HepG2 (cell line): Measurements from ENCODE around the gene TMPRSS11F. TPM values are rescaled to one million over a fixed set of nuclear protein-coding genes. Genes with fewer than 3 reads are reported as not detected.
"Not testable (repeated sequence)": the region's sequence is repeated elsewhere in the genome, so short reads cannot be mapped to it uniquely, and the experiment has no call there.

Source experiments
- ATAC-seq: fragments of 200-7000 bp; cut with Tn5 transposase; 3 replicates; pipeline ENCODE4 v1.9.1; 2020; ENCODE audit warnings: mild to moderate bottlenecking, moderate library complexity
- BruUV-seq: library from RNA; stranded (reverse); fragments of 400-500 nt; replicated peaks from 2 replicates; lab custom pipeline; 2021; lab: Mats Ljungman, UMichigan
- CTCF ChIA-PET: fragments of 300-600 bp; formaldehyde crosslinking; extraction: SDS; loops from one replicate; lab custom pipeline; 2021; ENCODE audit warnings: low total read pairs, inconsistent platforms, low intra/inter-chr PET ratio; lab: Yijun Ruan, JAX
- POLR2A ChIA-PET: fragments of 350-600 bp; sonication (Branson Sonifier 250); formaldehyde crosslinking; loops from one replicate; lab custom pipeline; 2020; ENCODE audit warnings: antibody characterized with exemption, inconsistent platforms; lab: Yijun Ruan, JAX
- DNase-seq: peaks from one replicate; pipeline ENCODE4 v3.0.0-alpha.2; 2015; ENCODE audit warnings: low spot score
- FAIRE-seq: peaks from 3 replicates; lab custom pipeline; 2011; peaks lifted over from hg19 to GRCh38; lab: Jason Lieb, UNC
- H2AFZ ChIP-seq: one replicate; pipeline ENCODE4 v1.6.1; 2011; ENCODE audit warnings: low read length, inconsistent platforms
- H3K27ac ChIP-seq: fragments of 300-600 bp; 3 replicates; pipeline ENCODE4 v1.8.0; 2011; ENCODE audit warnings: mixed run types, mild to moderate bottlenecking, mixed read lengths, low read length, inconsistent platforms; ENCODE audit not compliant: insufficient read depth; ENCODE audit errors: extremely low read length
- H3K27me3 ChIP-seq, 2 experiments: fragments of 200-600 bp in 1 of 2; 2 replicates in 1 of 2; 3 replicates in 1 of 2; pipeline versions ENCODE4 v1.6.0 to v1.8.0; 2011; ENCODE audit warnings: low read length in 2 of 2, mild to moderate bottlenecking in 2 of 2, moderate library complexity in 2 of 2, inconsistent platforms in 1 of 2; ENCODE audit not compliant: insufficient read depth in 2 of 2, control insufficient read depth in 1 of 2
- H3K36me3 ChIP-seq, 2 experiments: fragments of 200-600 bp in 1 of 2; replicated peaks in 1 of 2; 2 replicates in 1 of 2; 3 replicates in 1 of 2; pipeline versions ENCODE4 v1.5.1 to v1.8.0; 2011; ENCODE audit warnings: low read length in 2 of 2, inconsistent platforms in 1 of 2; ENCODE audit not compliant: insufficient read depth in 2 of 2, control insufficient read depth in 1 of 2
- H3K4me1 ChIP-seq: 2 replicates; pipeline ENCODE4 v1.5.1; 2012; ENCODE audit warnings: low read length, inconsistent platforms; ENCODE audit not compliant: insufficient read depth
- H3K4me2 ChIP-seq: 2 replicates; pipeline ENCODE4 v1.6.0; 2011; ENCODE audit warnings: low read depth, low read length, inconsistent platforms
- H3K4me3 ChIP-seq, 3 experiments: fragments of 200-600 bp in 1 of 3; sonication (generic), shearing (Covaris generic) in 1 of 3; replicated peaks in 1 of 3; 2 replicates each; pipeline ENCODE4 v1.5.1; 2011 to 2016; ENCODE audit warnings: low read length in 3 of 3, inconsistent platforms in 2 of 3, low read depth in 2 of 3, mild to moderate bottlenecking in 2 of 3, control low read depth in 1 of 3, mixed read lengths in 1 of 3; ENCODE audit not compliant: insufficient read depth in 1 of 3
- H3K79me2 ChIP-seq: one replicate; pipeline ENCODE4 v1.6.1; 2011; ENCODE audit warnings: low read length, inconsistent platforms; ENCODE audit not compliant: insufficient read depth
- H3K9ac ChIP-seq: 2 replicates; pipeline ENCODE4 v1.6.0; 2011; ENCODE audit warnings: mild to moderate bottlenecking, low read depth, low read length, inconsistent platforms; ENCODE audit not compliant: insufficient read depth
- H3K9me3 ChIP-seq: 2 replicates; pipeline ENCODE4 v1.5.1; 2012; ENCODE audit warnings: mild to moderate bottlenecking, low read length
- H4K20me1 ChIP-seq: 2 replicates; pipeline ENCODE4 v1.6.0; 2011; ENCODE audit warnings: inconsistent platforms, mild to moderate bottlenecking, low read length, moderate library complexity; ENCODE audit not compliant: insufficient read depth
- ZNF431 ChIP-seq: sonication (generic); formaldehyde crosslinking; IDR thresholded peaks from 2 replicates; pipeline ENCODE4 v1.9.0; 2022; ENCODE audit warnings: missing genetic modification reagents, low read depth, mild to moderate bottlenecking, borderline replicate concordance
- WGBS: methylation state at CpG from one replicate; pipeline ENCODE4 v1.1.6; 2017; ENCODE audit warnings: low lambda C conversion rate; 5-methylcytosine and 5-hydroxymethylcytosine counted together
- in situ Hi-C: cut with HindIII; loops from 2 replicates; pipeline ENCODE4 v1.10.0; 2017; ENCODE audit warnings: low pct_unique_long_range_greater_than_20kb; ENCODE audit not compliant: extremely low pct_ligation_motif_present
- intact Hi-C: fragments of 100-400 bp; cut with micrococcal nuclease; formaldehyde crosslinking; loops from one replicate; pipeline ENCODE4 v1.10.0; 2022; ENCODE audit not compliant: unreplicated experiment
- polyA plus RNA-seq, 8 experiments: library from polyadenylated mRNA; depleted of rRNA in 3 of 8; stranded (reverse) in 7 of 8; unstranded in 1 of 8; fragments of >200 nt; fragmentation: Illumina TruSeq in 4 of 8; extraction: Trizol in 4 of 8; gene quantifications; 2 replicates each; pipeline versions ENCODE4 v1.2.1 to v1.2.3, GENCODE V29; 2011 to 2016; ENCODE audit warnings: low read depth in 4 of 8, missing spikeins in 1 of 8, mixed read lengths in 1 of 8; ENCODE audit not compliant: insufficient read depth in 1 of 8
- total RNA-seq, 5 experiments: library from RNA; depleted of rRNA; stranded (reverse); fragments of >200 nt; fragmentation: Illumina TruSeq; extraction: Trizol; gene quantifications; 2 replicates each; pipeline ENCODE4 v1.2.3, GENCODE V29; 2016; ENCODE audit warnings: low read depth in 1 of 5

Gene TMPRSS11F
- total and polyA plus RNA-seq, 2 of the 13 experiments (the other 11 are each of a cell fraction or from before 2014, with no cell fraction given), result not detected

- H3K9me3 ChIP-seq, H3K4me3 ChIP-seq, POLR2A ChIA-PET, H3K36me3 ChIP-seq, H3K27ac ChIP-seq, H3K27me3 ChIP-seq, H4K20me1 ChIP-seq, H3K79me2 ChIP-seq, FAIRE-seq, H3K4me2 ChIP-seq, H3K9ac ChIP-seq, BruUV-seq, ATAC-seq, DNase-seq, H2AFZ ChIP-seq, H3K4me1 ChIP-seq: not testable (repeated sequence)
- WGBS, result 0% methylated on average over 2 of the region's 2 CpGs
- intact Hi-C loops, result loop anchor here (2.0 kb wide), 1 partner anchor 256 kb away; no protein-coding TSS in a partner anchor
- TF ChIP-seq ZNF431 (CRISPR knock-in tag), result peak; percentile 56; the same call in 1 of the 2 replicates
- CTCF ChIA-PET, result interaction anchor here (2.6 kb wide), 1 partner anchor 186 kb away, joined by 18 read pairs; no protein-coding TSS in a partner anchor
- in situ Hi-C loops, result loop anchor here (10.0 to 25.0 kb wide), 2 partner anchors 190 to 637 kb away; partner anchors contain the start of gene CENPC
These were observed 44.7 kb upstream of the TMPRSS11F start for GRCh38 chr4:68174389-68174788.

GRCh38 chr4:68172147-68172546, 42.5 kb upstream of the TMPRSS11F start:
- H3K27me3 ChIP-seq, H3K4me2 ChIP-seq, DNase-seq, H3K9ac ChIP-seq, BruUV-seq, H4K20me1 ChIP-seq, H3K4me3 ChIP-seq, H3K27ac ChIP-seq, ATAC-seq, H2AFZ ChIP-seq, H3K4me1 ChIP-seq, FAIRE-seq, POLR2A ChIA-PET, CTCF ChIA-PET, intact Hi-C loops, H3K79me2 ChIP-seq, H3K9me3 ChIP-seq, H3K36me3 ChIP-seq: not testable (repeated sequence)
- in situ Hi-C loops, result loop anchor here (10.0 to 25.0 kb wide), 2 partner anchors 187 to 635 kb away; partner anchors contain the start of gene CENPC
- TF ChIP-seq ZNF431 (CRISPR knock-in tag), result 0 out of 2 replicates have a peak, but pooled peaks have one; percentile 61
- 22% methylated on average over 6 of the region's 6 CpGs for WGBS
